ENCODE data around the gene ITGA5. TPM values are rescaled to one million over a fixed set of nuclear protein-coding genes. Genes with fewer than 3 reads are reported as not detected.

ITGA5 gene
- total RNA-seq, 1 experiment from 2014 or later = 12.2 TPM

GRCh38 chr12:54357506-54358190, 61.4 kb downstream of the ITGA5 start:
- H3K36me3 Mint-ChIP-seq (ENCODE audit: insufficient read depth in 1 of 3, low read depth in 3 of 3) = no peaks in the 10 kb centered on the region; a peak in 1 of 7 replicates
- Histone ChIP-seq H2AFZ (ENCODE audit: low read length) (no peak overlapping the region), H3K9me3 (ENCODE audit: control insufficient read depth, low read depth, low read length) (no peaks in the 10 kb centered on the region), H2AK5ac (ENCODE audit: insufficient read length, low read length) (no peak overlapping the region), H4K8ac (replicated peaks; ENCODE audit: insufficient read length, low read depth, low read length) (no peak overlapping the region), H3K9ac (ENCODE audit: extremely low read depth, insufficient read length, low read length) (no peak overlapping the region), H4K20me1 (ENCODE audit: control insufficient read depth, insufficient read depth, insufficient read length) (no peaks in the 10 kb centered on the region), H2BK120ac (ENCODE audit: low read depth, low read length, poor library complexity, severe bottlenecking) (no peak overlapping the region), H3K79me1 (ENCODE audit: insufficient read depth, low read depth, low read length, poor library complexity, severe bottlenecking) (no peaks in the 10 kb centered on the region), H3K4me1 (ENCODE audit: insufficient read depth, low read length) (peaks cover 15% of the 10 kb centered on the region), H3K56ac (ENCODE audit: insufficient read length, low read depth, low read length) (no peak overlapping the region), H4K5ac (ENCODE audit: insufficient read length, low read depth, low read length) (no peak overlapping the region), H3K79me2 (ENCODE audit: insufficient read depth, low read length) (no peaks in the 10 kb centered on the region), H2BK15ac (ENCODE audit: low read depth, low read length) (no peak overlapping the region), H2BK5ac (ENCODE audit: insufficient read length, low read length) (no peak overlapping the region), H3K4me2 (ENCODE audit: insufficient read depth, insufficient read length, low read length) (peak overlapping the region; percentile 98), H3K27ac (ENCODE audit: insufficient read length, low read depth, low read length) (no peak overlapping the region), H2BK20ac (ENCODE audit: low read depth, low read length, poor library complexity, severe bottlenecking) (no peak overlapping the region), H3K27me3 (ENCODE audit: insufficient read depth, low read length) (no peaks in the 10 kb centered on the region), H3K23ac (ENCODE audit: insufficient read length, low read depth, low read length) (no peak overlapping the region), H3K14ac (ENCODE audit: insufficient read depth, low read length) (no peak overlapping the region), H3K4ac (ENCODE audit: low read depth, low read length) (no peak overlapping the region), H3K23me2 (ENCODE audit: insufficient read length, low read depth, low read length, poor library complexity, severe bottlenecking) (peaks cover 11% of the 10 kb centered on the region), H2BK12ac (ENCODE audit: insufficient read length, low read depth, low read length) (no peak overlapping the region), H4K91ac (ENCODE audit: insufficient read length, low read depth, low read length) (no peak overlapping the region), H3K18ac (ENCODE audit: insufficient read length, low read depth, low read length) (no peak overlapping the region), H3T11ph (ENCODE audit: low read length) (no peak overlapping the region)
- H3K4me1 Mint-ChIP-seq = peaks cover 19 to 22% of the 10 kb centered on the region in 2 experiments
- peak overlapping the region in 1 of 2 experiments; percentile 64; a peak in 1 of 5 replicates for H3K4me3 Mint-ChIP-seq
- no CpG with 5 or more reads among the region's 2 CpGs for WGBS (ENCODE audit: extremely low coverage, insufficient read length, low lambda C conversion rate)
- H3K27me3 Mint-ChIP-seq (ENCODE audit: low read depth) = peaks cover 4% of the 10 kb centered on the region
- no peaks in the 10 kb centered on the region for H3K9me3 Mint-ChIP-seq
- no peak for TF ChIP-seq CTCF (conservative IDR thresholded peaks at IDR 0.05)
- DNase-seq = peak; percentile 51
- H3K27ac Mint-ChIP-seq = peak overlapping the region in 2 of 3 experiments; percentile 49 to 87; a peak in 5 of 7 replicates
